Choroid plexus epithelial cell (primary cell): ENCODE data around the gene FXYD5.
A peak's percentile ranks its signal among the peaks of the same experiment; 100 is the strongest.

Source experiments
- DNase-seq: peaks from one replicate; pipeline ENCODE4 v3.0.0-alpha.2; 2010; ENCODE audit warnings: low read depth
- H3K4me3 ChIP-seq: 2 replicates; pipeline ENCODE4 v1.5.1; 2011; ENCODE audit warnings: low read depth, mild to moderate bottlenecking, control low read depth, low read length, moderate library complexity
- CTCF ChIP-seq: conservative IDR thresholded peaks from 2 replicates; pipeline ENCODE4 v1.5.1; 2011; ENCODE audit warnings: low read depth, mild to moderate bottlenecking, control low read depth, inconsistent platforms, low read length, moderate library complexity

The FXYD5 gene

DNA sequence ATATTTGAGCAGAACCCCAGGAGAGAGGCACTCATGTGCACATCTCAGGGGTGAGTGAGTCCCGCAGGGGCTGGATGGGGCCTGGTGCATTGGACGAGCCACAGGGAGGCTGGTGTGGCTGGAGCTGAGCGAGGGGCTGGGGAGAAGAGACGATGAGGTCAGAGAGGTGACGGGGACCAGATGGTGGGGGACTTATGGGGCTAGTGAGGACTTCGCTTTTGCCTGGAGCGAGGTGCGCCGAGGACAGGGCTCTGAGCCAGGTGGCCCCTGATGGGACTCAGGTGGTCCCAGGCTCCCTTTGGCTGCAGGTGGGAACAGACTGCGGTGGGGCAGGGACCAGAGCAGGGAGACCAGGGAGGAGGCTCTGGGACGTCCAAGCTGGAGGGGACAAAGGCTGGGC, 45.8 kb upstream of the FXYD5 start:
- TF ChIP-seq CTCF = no peak
- H3K4me3 ChIP-seq = no peak overlapping the region
- no peak for DNase-seq

- no peak overlapping the region for H3K4me3 ChIP-seq
- TF ChIP-seq CTCF = no peak
- DNase-seq = no peak
Observed at GRCh38 chr19:35109395-35110112, 45.0 kb upstream of the FXYD5 start.

DNA sequence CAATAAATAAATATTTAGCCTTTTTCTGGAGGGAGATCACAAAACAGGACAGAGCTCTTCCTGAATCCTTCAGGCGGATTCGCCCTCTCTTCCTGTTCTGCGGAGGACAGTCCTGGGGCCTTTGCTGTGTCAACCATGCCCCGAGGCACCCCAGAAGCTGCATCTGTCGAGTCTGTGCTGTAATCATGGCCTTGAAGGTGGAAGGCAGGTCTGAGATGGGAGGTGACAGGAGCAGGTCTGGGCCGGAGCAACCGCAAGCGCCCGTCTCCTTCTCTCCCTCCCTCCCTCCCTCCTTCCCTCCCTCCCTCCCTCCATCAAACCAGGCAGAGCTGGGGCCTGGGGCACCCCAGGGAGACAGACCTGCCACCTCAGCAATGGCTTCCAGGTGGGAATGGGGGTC, 43.6 kb upstream of the FXYD5 start:
- no peak for TF ChIP-seq CTCF
- no peak for DNase-seq
- no peak overlapping the region for H3K4me3 ChIP-seq

GRCh38 chr19:35112995-35113688, 41.4 kb upstream of the FXYD5 start:
- DNase-seq = no peak
- no peak for TF ChIP-seq CTCF
- H3K4me3 ChIP-seq = no peak overlapping the region

DNA sequence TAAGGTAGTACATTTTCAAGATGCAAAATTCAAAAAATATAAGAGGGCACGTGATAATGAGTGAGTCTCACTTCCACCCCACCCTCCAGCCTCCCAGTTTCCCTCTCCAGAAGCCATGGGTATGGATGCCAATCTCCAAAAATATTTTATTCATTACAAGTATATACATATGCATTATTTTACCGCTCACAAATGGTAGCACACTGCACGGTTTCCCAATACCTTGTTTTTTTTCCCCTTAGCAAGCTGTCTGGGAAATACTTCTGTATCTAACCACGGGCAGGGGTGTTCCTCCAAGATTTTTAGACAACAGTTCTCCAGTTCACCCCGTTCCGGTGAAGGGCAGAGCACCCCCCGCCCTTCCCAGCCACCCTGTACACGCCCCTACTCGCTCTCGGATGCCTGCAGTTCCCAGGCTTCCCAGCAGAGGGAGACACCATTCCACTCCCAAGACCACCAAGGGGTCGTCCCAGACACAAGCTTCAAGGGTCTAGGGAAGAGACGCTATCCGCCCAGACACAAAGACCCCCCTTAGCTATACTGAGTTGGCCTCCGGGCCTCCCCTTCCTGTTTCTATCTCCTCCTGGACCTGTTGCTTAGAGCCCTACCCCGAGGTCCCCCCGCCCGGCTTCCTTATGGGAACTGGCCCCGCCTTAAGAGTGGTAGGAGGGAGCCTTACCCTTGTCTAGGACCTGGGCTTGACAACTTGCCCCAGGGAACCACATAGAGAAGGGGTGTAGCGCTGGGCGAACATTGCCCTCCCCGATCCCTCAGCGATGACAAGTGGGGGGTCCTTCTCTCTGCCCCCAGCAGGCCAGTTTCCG, 40.0 kb upstream of the FXYD5 start:
- peak; percentile 54 for DNase-seq
- peak; percentile 99 for TF ChIP-seq CTCF
- no peak overlapping the region for H3K4me3 ChIP-seq

GRCh38 chr19:35115177-35115951, 39.2 kb upstream of the FXYD5 start, which contains the start of gene FXYD3:
FXYD3 (plus strand) TSS chr19:35115823; CDS start chr19:35119377, 3,554 bp downstream.
- H3K4me3 ChIP-seq = no peak within 1 kb of the TSS
- no peak for TF ChIP-seq CTCF
- no peak for DNase-seq
